ENCODE measurements around the gene ALDH1B1. TPM values are rescaled to one million over a fixed set of nuclear protein-coding genes. Genes with fewer than 3 reads are reported as not detected.

Gene ALDH1B1
- total RNA-seq, 1 experiment from 2014 or later = 55.5 TPM

- Mint-ChIP-seq H3K27me3 (ENCODE audit: low read depth) (peaks cover 41% of the 10 kb centered on the region), H3K4me3 (no peak overlapping the region), H3K4me1 (peaks cover 6% of the 10 kb centered on the region), H3K9me3 (no peaks in the 10 kb centered on the region), H3K27ac (no peak overlapping the region), H3K36me3 (no peaks in the 10 kb centered on the region)
- no peak for DNase-seq (ENCODE audit: low spot score)
- ATAC-seq = no peak
- CTCF ChIA-PET = interaction anchor here (1.2 kb wide), 1 partner anchor 455 kb away, joined by 6 read pairs; no protein-coding TSS in a partner anchor
- TF ChIP-seq MAX (CRISPR knock-in tag; IDR thresholded peaks at IDR 0.05) (no peak), ZNF263 (CRISPR knock-in tag; IDR thresholded peaks at IDR 0.05; ENCODE audit: low read depth) (no peak), OVOL2 (CRISPR knock-in tag; IDR thresholded peaks at IDR 0.05; ENCODE audit: borderline replicate concordance) (no peak), EMX1 (CRISPR knock-in tag; IDR thresholded peaks at IDR 0.05) (no peak), HMGA2 (CRISPR knock-in tag; IDR thresholded peaks at IDR 0.05) (no peak), NFYB (CRISPR knock-in tag; conservative IDR thresholded peaks at IDR 0.05; ENCODE audit: low read depth) (no peak), MLX (CRISPR knock-in tag; IDR thresholded peaks at IDR 0.05) (no peak), CREM (CRISPR knock-in tag; IDR thresholded peaks at IDR 0.05) (no peak), ZNF121 (CRISPR knock-in tag; IDR thresholded peaks at IDR 0.05) (no peak)
- POLR2A ChIA-PET = interaction anchor here (0.7 kb wide), 1 partner anchor 698 kb away, joined by 4 read pairs; no protein-coding TSS in a partner anchor
These were observed 24.6 kb upstream of the ALDH1B1 start for GRCh38 chr9:38367898-38368297.

GRCh38 chr9:38368731-38369130, 23.8 kb upstream of the ALDH1B1 start:
- no peak for ATAC-seq
- peaks cover 48% of the 10 kb centered on the region for H3K27me3 Mint-ChIP-seq (ENCODE audit: low read depth)

More at GRCh38 chr9:38368731-38369130, 23.8 kb upstream of the ALDH1B1 start:
- TF ChIP-seq FOXP1 (CRISPR knock-in tag; IDR thresholded peaks at IDR 0.05; ENCODE audit: borderline replicate concordance) (no peak), GABPB1 (CRISPR knock-in tag; IDR thresholded peaks at IDR 0.05) (no peak), ETV6 (CRISPR knock-in tag; IDR thresholded peaks at IDR 0.05) (no peak), SOX15 (CRISPR knock-in tag; IDR thresholded peaks at IDR 0.05) (no peak), ZNF671 (CRISPR knock-in tag; IDR thresholded peaks at IDR 0.05) (no peak), FOXK1 (CRISPR knock-in tag; IDR thresholded peaks at IDR 0.05) (no peak), TEAD1 (CRISPR knock-in tag; IDR thresholded peaks at IDR 0.05) (no peak), MAX (CRISPR knock-in tag; IDR thresholded peaks at IDR 0.05) (no peak), STAT6 (CRISPR knock-in tag; conservative IDR thresholded peaks at IDR 0.05; ENCODE audit: low read depth) (no peak), ZBTB43 (CRISPR knock-in tag; IDR thresholded peaks at IDR 0.05) (no peak)
- DNase-seq (ENCODE audit: low spot score) = no peak
- CTCF ChIA-PET = no interaction called here
- Mint-ChIP-seq H3K4me3 (no peak overlapping the region), H3K9me3 (no peaks in the 10 kb centered on the region), H3K4me1 (peaks cover 6% of the 10 kb centered on the region), H3K27ac (no peak overlapping the region), H3K36me3 (no peaks in the 10 kb centered on the region)
- POLR2A ChIA-PET = no interaction called here

Data from WTC11 (cell line).